ENCODE measurements around the gene GAS2L2.

DNA sequence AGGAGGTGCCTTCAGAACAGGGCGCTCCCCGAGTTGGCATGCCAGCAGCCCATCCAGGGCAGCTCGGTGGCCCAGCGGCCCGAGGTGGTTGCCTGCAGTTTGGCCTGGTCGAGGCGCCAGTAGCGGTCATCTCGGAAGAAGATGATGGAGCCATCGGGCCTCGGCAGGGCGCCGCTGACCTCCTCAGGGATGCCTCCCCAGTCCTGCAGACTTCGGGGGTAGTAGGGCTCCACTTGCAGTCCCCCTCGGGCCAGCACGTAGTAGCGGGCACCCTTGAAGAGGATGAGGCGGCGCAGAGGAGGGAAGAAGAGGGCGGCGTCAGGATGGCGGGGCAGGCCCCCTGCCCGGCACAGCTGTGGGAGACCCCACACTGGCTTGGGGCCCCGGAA, 13.4 kb upstream of the GAS2L2 start:
- TF ChIP-seq CTCF (IDR thresholded peaks at IDR 0.05; ENCODE audit: poor library complexity), result no peak
- TF ChIP-seq EZH2phosphoT487 (IDR thresholded peaks at IDR 0.05; ENCODE audit: low read depth, severe bottlenecking, unreplicated experiment), result no peak

All from hepatocyte (in vitro differentiated cells).